AG04449 (cell line): ENCODE data around the gene TSPAN9.

Experiments used
- CTCF ChIA-PET: fragments of 350-600 bp; formaldehyde crosslinking; extraction: SDS; loops from one replicate; lab custom pipeline; 2021; ENCODE audit warnings: antibody characterized with exemption; lab: Yijun Ruan, JAX
- POLR2A ChIA-PET: fragments of 400-600, 350-600 bp; formaldehyde crosslinking; extraction: SDS; loops from one replicate; lab custom pipeline; 2020; ENCODE audit warnings: antibody characterized with exemption, inconsistent platforms; lab: Yijun Ruan, JAX
- DNase-seq: peaks from one replicate; pipeline ENCODE4 v3.0.0-alpha.2; 2010; ENCODE audit warnings: low read depth, low spot score
- H3K4me3 ChIP-seq: 2 replicates; pipeline ENCODE4 v1.5.1; 2011; ENCODE audit warnings: low read depth, mild to moderate bottlenecking, control low read depth, low read length
- CTCF ChIP-seq: IDR thresholded peaks from one replicate; pipeline ENCODE4 v1.5.1; 2011; ENCODE audit warnings: mild to moderate bottlenecking, moderate library complexity, low read length, control low read depth, inconsistent platforms; ENCODE audit not compliant: insufficient read depth; ENCODE audit errors: missing control alignments

TSPAN9 gene

GRCh38 chr12:3261782-3262359, 184.7 kb downstream of the TSPAN9 start:
- CTCF ChIA-PET: interaction anchor here (1.2 to 7.4 kb wide), 4 partner anchors 10 to 61 kb away, joined by 3 to 81 read pairs (median 4); no protein-coding TSS in a partner anchor
- H3K4me3 ChIP-seq: no peak overlapping the region
- no peak for DNase-seq
- POLR2A ChIA-PET: no interaction called here
- no peak for TF ChIP-seq CTCF

GRCh38 chr12:3262470-3262869, 185.3 kb downstream of the TSPAN9 start:
- DNase-seq: no peak
- H3K4me3 ChIP-seq: no peak overlapping the region
- no peak for TF ChIP-seq CTCF
- ChIA-PET POLR2A (no interaction called here), CTCF (interaction anchor here (1.2 to 7.4 kb wide), 4 partner anchors 9 to 61 kb away, joined by 3 to 81 read pairs (median 4); no protein-coding TSS in a partner anchor)

GRCh38 chr12:3263282-3263681, 186.1 kb downstream of the TSPAN9 start:
- no peak for TF ChIP-seq CTCF
- CTCF ChIA-PET: interaction anchor here (0.8 to 7.4 kb wide), 6 partner anchors 8 to 190 kb away, joined by 3 to 81 read pairs (median 4); no protein-coding TSS in a partner anchor
- POLR2A ChIA-PET: no interaction called here
- DNase-seq: no peak
- H3K4me3 ChIP-seq: no peak overlapping the region

GRCh38 chr12:3263939-3264922, 187.1 kb downstream of the TSPAN9 start:
- no peak for TF ChIP-seq CTCF
- POLR2A ChIA-PET: no interaction called here

GRCh38 chr12:3265406-3265805, 188.2 kb downstream of the TSPAN9 start:
- H3K4me3 ChIP-seq: no peak overlapping the region
- no peak for DNase-seq
- TF ChIP-seq CTCF: no peak
- POLR2A ChIA-PET: no interaction called here
- CTCF ChIA-PET: interaction anchor here (0.9 to 7.4 kb wide), 4 partner anchors 10 to 194 kb away, joined by 3 to 81 read pairs (median 4); no protein-coding TSS in a partner anchor

More at GRCh38 chr12:3263939-3264922, 187.1 kb downstream of the TSPAN9 start:
- CTCF ChIA-PET: interaction anchor here (7.4 kb wide), 1 partner anchor 11 kb away, joined by 81 read pairs; no protein-coding TSS in a partner anchor
- DNase-seq: no peak
- H3K4me3 ChIP-seq: no peak overlapping the region

- no peak for DNase-seq
- ChIA-PET CTCF (interaction anchor here (1.5 to 7.4 kb wide), 3 partner anchors 9 to 131 kb away, joined by 4 to 81 read pairs (median 11); no protein-coding TSS in a partner anchor), POLR2A (no interaction called here)
- no peak for TF ChIP-seq CTCF
- no peak overlapping the region for H3K4me3 ChIP-seq
These were observed 189.5 kb downstream of the TSPAN9 start for GRCh38 chr12:3266638-3267037.
